Caco-2 (cell line): ENCODE data around the gene SMYD3. TPM values are rescaled to one million over a fixed set of nuclear protein-coding genes. Genes with fewer than 3 reads are reported as not detected.
A peak's percentile ranks its signal among the peaks of the same experiment; 100 is the strongest.

Source experiments
- BruUV-seq: library from RNA; stranded (reverse); fragments of 400-500 nt; replicated peaks from 2 replicates; lab custom pipeline; 2021; lab: Mats Ljungman, UMichigan
- CTCF ChIA-PET: fragments of 300-600 bp; sonication (Branson Sonifier 250); formaldehyde crosslinking; loops from one replicate; lab custom pipeline; 2022; ENCODE audit warnings: antibody characterized with exemption; lab: Charles Lee
- POLR2A ChIA-PET: fragments of 300-600 bp; sonication (Branson Sonifier 250); formaldehyde crosslinking; loops from one replicate; lab custom pipeline; 2022; ENCODE audit warnings: antibody characterized with exemption; lab: Charles Lee
- DNase-seq, 2 experiments: peaks; one replicate each; pipeline versions ENCODE4 v3.0.0 to v3.0.0-alpha.2; 2020 to 2022
- H3K27me3 ChIP-seq: replicated peaks from 2 replicates; pipeline ENCODE4 v1.6.0; 2011; ENCODE audit warnings: low read length; ENCODE audit not compliant: control insufficient read depth, insufficient read depth
- H3K36me3 ChIP-seq: 2 replicates; pipeline ENCODE4 v1.5.1; 2011; ENCODE audit warnings: low read length; ENCODE audit not compliant: control insufficient read depth, insufficient read depth
- H3K4me1 ChIP-seq: fragments of 250-450 bp; sonication (Bioruptor Pico); 2 replicates; pipeline ENCODE4 v1.5.1; 2020; ENCODE audit warnings: mild to moderate bottlenecking
- H3K4me3 ChIP-seq: 2 replicates; pipeline ENCODE4 v1.5.1; 2011; ENCODE audit warnings: low read depth, mild to moderate bottlenecking, control low read depth, low read length
- H3K9me3 ChIP-seq: fragments of 250-450 bp; sonication (Bioruptor Pico); 2 replicates; pipeline ENCODE4 v1.5.1; 2020; ENCODE audit warnings: mild to moderate bottlenecking, moderate library complexity
- H3K27ac Mint-ChIP-seq: one replicate; pipeline ENCODE4 v1.8.0; 2022; ENCODE audit warnings: mixed read lengths; ENCODE audit not compliant: unreplicated experiment
- H3K27me3 Mint-ChIP-seq: one replicate; pipeline ENCODE4 v1.8.0; 2022; ENCODE audit warnings: mixed read lengths; ENCODE audit not compliant: insufficient read depth, unreplicated experiment
- H3K36me3 Mint-ChIP-seq: one replicate; pipeline ENCODE4 v1.8.0; 2022; ENCODE audit warnings: mild to moderate bottlenecking, mixed read lengths; ENCODE audit not compliant: insufficient read depth, unreplicated experiment
- H3K4me1 Mint-ChIP-seq: one replicate; pipeline ENCODE4 v1.8.0; 2022; ENCODE audit warnings: low read depth, mixed read lengths; ENCODE audit not compliant: unreplicated experiment
- H3K4me3 Mint-ChIP-seq: one replicate; pipeline ENCODE4 v1.8.0; 2022; ENCODE audit warnings: mild to moderate bottlenecking, moderate library complexity, mixed read lengths; ENCODE audit not compliant: unreplicated experiment
- H3K9me3 Mint-ChIP-seq: one replicate; pipeline ENCODE4 v1.8.0; 2022; ENCODE audit warnings: mixed read lengths; ENCODE audit not compliant: unreplicated experiment
- intact Hi-C: fragments of 100-400 bp; cut with micrococcal nuclease; formaldehyde crosslinking; loops from one replicate; pipeline ENCODE4 v1.10.0; 2022; ENCODE audit not compliant: unreplicated experiment
- total RNA-seq: library from RNA; stranded (reverse); gene quantifications from 2 replicates; pipeline ENCODE4 v1.2.3, GENCODE V29; 2022
- TF ChIP-seq, protein P1 (sequence below), 2 experiments: fragments of 200-600 bp in 1 of 2; IDR thresholded peaks; 1 replicate in 1 of 2; 2 replicates in 1 of 2; pipeline versions ENCODE4 v1.5.1 to v1.8.0; 2011 to 2022; ENCODE audit warnings: antibody characterized with exemption in 1 of 2, control low read depth in 1 of 2, inconsistent platforms in 1 of 2, low read depth in 1 of 2, low read length in 1 of 2, mild to moderate bottlenecking in 1 of 2, moderate library complexity in 1 of 2; ENCODE audit not compliant: insufficient read depth in 1 of 2, severe bottlenecking in 1 of 2, unreplicated experiment in 1 of 2

Gene SMYD3
- total RNA-seq, 1 experiment from 2014 or later = 33.0 TPM

DNA sequence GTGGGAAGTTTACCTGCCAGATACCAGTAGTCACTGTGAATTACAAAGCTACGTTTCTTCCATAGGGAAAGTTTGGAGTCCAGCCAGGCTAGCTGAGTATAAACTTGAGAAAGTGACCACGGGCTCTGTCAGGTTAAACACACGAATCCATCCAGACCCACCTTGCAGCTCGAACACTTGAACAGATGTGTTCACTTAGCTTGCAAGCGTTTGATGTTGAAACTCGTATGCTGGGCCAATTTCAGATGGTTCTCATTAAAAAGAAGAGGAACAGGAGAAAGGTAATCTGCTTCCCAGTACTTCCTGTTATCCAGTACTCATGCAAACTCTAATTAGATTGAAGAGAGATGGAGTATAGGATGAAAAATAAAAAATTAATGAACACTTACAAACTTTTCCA lies 636.4 kb downstream of the SMYD3 start:
- Mint-ChIP-seq H3K9me3 (no peaks in the 10 kb centered on the region), H3K27me3 (no peaks in the 10 kb centered on the region), H3K4me1 (peaks cover 11% of the 10 kb centered on the region), H3K4me3 (no peak overlapping the region), H3K36me3 (no peaks in the 10 kb centered on the region), H3K27ac (no peak overlapping the region)
- TF ChIP-seq, protein P1, sequence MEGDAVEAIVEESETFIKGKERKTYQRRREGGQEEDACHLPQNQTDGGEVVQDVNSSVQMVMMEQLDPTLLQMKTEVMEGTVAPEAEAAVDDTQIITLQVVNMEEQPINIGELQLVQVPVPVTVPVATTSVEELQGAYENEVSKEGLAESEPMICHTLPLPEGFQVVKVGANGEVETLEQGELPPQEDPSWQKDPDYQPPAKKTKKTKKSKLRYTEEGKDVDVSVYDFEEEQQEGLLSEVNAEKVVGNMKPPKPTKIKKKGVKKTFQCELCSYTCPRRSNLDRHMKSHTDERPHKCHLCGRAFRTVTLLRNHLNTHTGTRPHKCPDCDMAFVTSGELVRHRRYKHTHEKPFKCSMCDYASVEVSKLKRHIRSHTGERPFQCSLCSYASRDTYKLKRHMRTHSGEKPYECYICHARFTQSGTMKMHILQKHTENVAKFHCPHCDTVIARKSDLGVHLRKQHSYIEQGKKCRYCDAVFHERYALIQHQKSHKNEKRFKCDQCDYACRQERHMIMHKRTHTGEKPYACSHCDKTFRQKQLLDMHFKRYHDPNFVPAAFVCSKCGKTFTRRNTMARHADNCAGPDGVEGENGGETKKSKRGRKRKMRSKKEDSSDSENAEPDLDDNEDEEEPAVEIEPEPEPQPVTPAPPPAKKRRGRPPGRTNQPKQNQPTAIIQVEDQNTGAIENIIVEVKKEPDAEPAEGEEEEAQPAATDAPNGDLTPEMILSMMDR (IDR thresholded peaks at IDR 0.05; ENCODE audit: insufficient read depth in 1 of 2, low read depth in 1 of 2, low read length in 1 of 2, severe bottlenecking in 1 of 2, unreplicated experiment in 1 of 2) = no peak
- H3K4me3 ChIP-seq = no peak overlapping the region
- CTCF ChIA-PET = no interaction called here
- no TSS peak for BruUV-seq
- no peaks in the 10 kb centered on the region for H3K27me3 ChIP-seq
- no peak for DNase-seq
- H3K4me1 ChIP-seq = 0 out of 2 replicates have a peak, but pooled peaks cover 4% of the 10 kb centered on the region
- POLR2A ChIA-PET = no interaction called here
- no peaks in the 10 kb centered on the region for H3K9me3 ChIP-seq
- no peaks in the 10 kb centered on the region for H3K36me3 ChIP-seq
- intact Hi-C loops = no loop called here

GRCh38 chr1:245869847-245870246 lies 637.2 kb downstream of the SMYD3 start:
- Histone ChIP-seq H3K4me3 (no peak overlapping the region), H3K36me3 (no peaks in the 10 kb centered on the region), H3K4me1 (0 out of 2 replicates have a peak, but pooled peaks cover 4% of the 10 kb centered on the region), H3K9me3 (no peaks in the 10 kb centered on the region), H3K27me3 (no peaks in the 10 kb centered on the region)
- intact Hi-C loops = no loop called here
- Mint-ChIP-seq H3K36me3 (no peaks in the 10 kb centered on the region), H3K27ac (peak overlapping the region; percentile 14), H3K9me3 (no peaks in the 10 kb centered on the region), H3K27me3 (no peaks in the 10 kb centered on the region), H3K4me1 (peaks cover 11% of the 10 kb centered on the region), H3K4me3 (no peak overlapping the region)
- ChIA-PET POLR2A (no interaction called here), CTCF (interaction anchor here (1.3 kb wide), 1 partner anchor 19 kb away, joined by 3 read pairs; no protein-coding TSS in a partner anchor)
- BruUV-seq = no TSS peak
- DNase-seq = peak; percentile 38 to 45
- TF ChIP-seq, protein P1 (IDR thresholded peaks at IDR 0.05; ENCODE audit: insufficient read depth in 1 of 2, low read depth in 1 of 2, low read length in 1 of 2, severe bottlenecking in 1 of 2, unreplicated experiment in 1 of 2) = no peak

DNA sequence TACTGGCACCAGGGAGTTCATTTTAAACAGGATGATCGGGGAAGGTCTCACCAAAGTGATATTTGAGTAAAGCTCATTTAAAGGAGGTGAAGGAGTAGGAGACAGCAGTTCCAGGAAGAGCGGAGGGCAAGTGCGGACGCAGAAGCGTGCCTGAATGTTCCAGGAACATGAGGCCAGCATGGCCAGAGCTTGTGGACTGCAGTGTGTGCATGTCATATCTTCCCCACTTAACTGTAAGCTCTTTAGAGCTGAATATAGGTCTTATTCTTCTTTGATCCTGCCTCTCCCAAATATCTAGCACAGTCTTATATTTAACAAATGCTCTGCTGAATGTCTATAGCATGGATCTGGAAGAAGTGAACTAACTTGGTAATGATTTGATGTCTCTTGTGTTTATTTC lies 639.3 kb downstream of the SMYD3 start:
- no peaks in the 10 kb centered on the region for H3K27me3 Mint-ChIP-seq
- no peaks in the 10 kb centered on the region for H3K27me3 ChIP-seq
- H3K4me3 Mint-ChIP-seq = no peak overlapping the region
- H3K4me1 Mint-ChIP-seq = peaks cover 11% of the 10 kb centered on the region
- H3K9me3 ChIP-seq = no peaks in the 10 kb centered on the region
- TF ChIP-seq, protein P1 (IDR thresholded peaks at IDR 0.05; ENCODE audit: insufficient read depth in 1 of 2, low read depth in 1 of 2, low read length in 1 of 2, severe bottlenecking in 1 of 2, unreplicated experiment in 1 of 2) = no peak
- H3K4me1 ChIP-seq = no peaks in the 10 kb centered on the region
- H3K36me3 Mint-ChIP-seq = no peaks in the 10 kb centered on the region
- no peak overlapping the region for H3K4me3 ChIP-seq
- intact Hi-C loops = no loop called here
- DNase-seq = no peak
- H3K9me3 Mint-ChIP-seq = no peaks in the 10 kb centered on the region
- no peaks in the 10 kb centered on the region for H3K36me3 ChIP-seq
- CTCF ChIA-PET = interaction anchor here (0.5 kb wide), 1 partner anchor 711 kb away, joined by 3 read pairs; no protein-coding TSS in a partner anchor
- no peak overlapping the region for H3K27ac Mint-ChIP-seq
- BruUV-seq = no TSS peak
- POLR2A ChIA-PET = no interaction called here
